Activated CD4-positive, alpha-beta T cell treated with anti-CD3 and anti-CD28 coated beads for 24 hours (primary cell): ENCODE results near the gene PSMA7.
"Not testable (repeated sequence)": the region's sequence is repeated elsewhere in the genome, so short reads cannot be mapped to it uniquely, and the experiment has no call there.

Source experiments
- DNase-seq, 2 donors: peaks; one replicate each; pipeline ENCODE4 v3.0.0-alpha.2; 2020; ENCODE audit warnings: low read depth in 2 of 2

The PSMA7 gene

DNA sequence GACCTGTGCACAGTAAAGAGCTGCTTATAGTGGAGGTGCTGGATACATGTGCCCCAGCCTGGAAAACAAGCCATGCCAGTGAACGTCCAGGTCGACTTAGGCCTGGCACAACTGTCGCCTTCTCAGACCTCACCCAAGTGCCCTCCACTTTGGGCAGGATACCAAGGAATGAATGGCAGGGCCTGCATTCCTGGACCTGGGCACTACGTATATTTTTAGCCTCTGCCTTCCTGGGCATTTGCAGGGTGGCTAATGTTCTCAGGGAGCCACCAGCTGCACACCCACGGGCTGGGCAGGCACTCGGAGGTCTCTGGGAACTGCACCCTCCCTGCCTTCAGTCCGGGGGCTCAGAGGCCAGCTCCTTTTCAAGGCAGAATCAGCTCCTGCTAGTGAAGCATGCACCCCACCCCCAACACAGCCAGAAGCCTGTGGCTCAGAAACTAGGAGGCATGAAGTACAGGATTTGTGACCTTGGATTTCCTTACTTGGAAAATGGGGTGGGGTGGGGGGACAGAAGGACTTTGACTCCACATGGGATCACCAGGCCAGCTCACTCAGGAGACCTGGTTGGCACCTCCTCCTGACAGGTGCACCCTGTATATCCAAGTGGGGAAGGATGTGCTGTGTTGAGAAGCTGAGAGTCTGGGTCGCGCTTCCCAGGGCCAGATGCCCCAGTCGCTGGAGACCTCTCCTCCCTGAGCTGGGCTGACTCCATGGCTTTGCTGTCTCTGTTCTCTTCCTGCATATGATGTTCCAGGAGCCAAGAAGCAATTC is 23.4 kb downstream of the PSMA7 start:
- DNase-seq = no peak

GRCh38 chr20:62119115-62119514 is 24.1 kb downstream of the PSMA7 start:
- DNase-seq = no peak

- no peak for DNase-seq
Observed at GRCh38 chr20:62118113-62119043, 24.8 kb downstream of the PSMA7 start.

GRCh38 chr20:62117658-62118057 is 25.5 kb downstream of the PSMA7 start:
- no peak for DNase-seq

DNA sequence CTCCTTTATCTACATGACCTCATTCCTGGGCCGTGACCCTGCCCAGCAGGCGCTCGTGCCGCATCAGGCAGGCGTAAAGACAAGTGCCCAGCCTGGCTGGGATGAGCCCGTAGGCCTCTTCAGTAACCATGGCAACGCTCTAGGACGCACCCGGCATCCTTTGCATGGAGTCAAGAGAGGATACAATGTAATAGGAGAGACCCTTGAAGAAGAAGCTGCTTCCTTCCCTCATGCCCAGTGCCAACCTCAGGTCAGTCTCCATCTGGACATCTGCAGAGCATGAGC is 25.9 kb downstream of the PSMA7 start:
- DNase-seq = no peak

GRCh38 chr20:62116558-62117361 is 26.4 kb downstream of the PSMA7 start:
- DNase-seq = no peak

GRCh38 chr20:62115800-62116407 is 27.3 kb downstream of the PSMA7 start:
- not testable (repeated sequence) for DNase-seq

DNA sequence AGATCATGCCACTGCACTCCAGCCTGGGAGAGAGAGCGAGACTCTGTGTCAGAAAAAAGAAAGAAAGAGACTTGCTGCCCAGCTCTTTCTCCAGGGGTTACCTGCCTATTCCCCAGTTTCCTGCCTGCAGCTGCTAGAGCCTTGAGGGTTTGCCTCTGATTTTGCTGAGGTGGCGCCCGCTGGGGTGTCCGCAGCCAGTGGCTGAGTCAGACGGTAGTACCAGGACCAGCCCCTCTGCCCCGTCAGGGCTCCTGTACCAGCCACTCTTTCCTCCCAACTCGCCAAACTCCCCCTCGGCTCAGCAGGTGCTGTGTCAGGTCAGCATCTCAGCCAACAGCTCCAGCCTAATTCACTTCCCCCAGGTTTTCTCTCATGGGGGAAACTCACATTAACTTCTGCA is 28.3 kb downstream of the PSMA7 start:
- DNase-seq = no peak

DNA sequence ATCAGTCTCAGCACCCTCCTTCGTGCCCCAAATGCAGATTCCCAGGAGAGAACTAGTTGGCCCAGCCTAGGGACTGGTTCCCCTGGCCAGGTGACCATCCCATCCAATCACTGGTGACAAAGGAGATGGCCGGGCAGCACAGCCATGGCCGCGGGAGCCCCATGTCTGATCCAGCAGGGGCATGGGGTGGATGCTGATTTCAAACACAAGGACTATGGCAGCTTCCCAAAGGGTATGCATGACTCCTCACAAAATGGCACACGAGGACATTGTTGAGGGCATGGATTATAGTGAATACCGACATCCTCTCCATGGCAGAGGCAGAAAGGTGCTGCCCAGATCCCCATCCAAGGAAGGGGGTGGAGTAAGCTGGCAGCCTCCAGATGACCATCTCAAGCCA is 30.8 kb downstream of the PSMA7 start:
- DNase-seq = no peak

DNA sequence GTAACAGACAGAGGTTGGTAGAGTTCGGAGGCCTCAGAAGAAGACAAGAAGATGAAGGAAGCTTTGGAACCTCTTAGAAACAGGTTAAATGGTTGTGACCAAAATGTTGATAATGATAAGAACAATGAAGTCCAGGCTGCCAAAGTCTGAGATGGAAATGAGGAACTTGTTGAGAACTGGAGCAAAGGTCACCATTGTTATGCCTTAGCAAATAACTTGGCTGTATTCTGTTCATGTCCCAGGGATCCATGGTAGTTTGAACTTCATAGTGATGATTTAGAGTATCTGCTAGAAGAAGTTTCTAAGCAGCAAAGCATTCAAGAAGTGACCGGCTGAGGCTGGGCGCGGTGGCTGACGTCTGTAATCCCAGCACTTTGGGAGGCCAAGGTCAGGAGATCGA is 32.0 kb downstream of the PSMA7 start:
- DNase-seq = no peak

GRCh38 chr20:62105592-62105991 is 37.6 kb downstream of the PSMA7 start:
- no peak for DNase-seq

- no peak for DNase-seq
Observed at GRCh38 chr20:62104791-62105345, 38.3 kb downstream of the PSMA7 start.

- no peak for DNase-seq
Observed at GRCh38 chr20:62104234-62104789, 38.9 kb downstream of the PSMA7 start.

DNA sequence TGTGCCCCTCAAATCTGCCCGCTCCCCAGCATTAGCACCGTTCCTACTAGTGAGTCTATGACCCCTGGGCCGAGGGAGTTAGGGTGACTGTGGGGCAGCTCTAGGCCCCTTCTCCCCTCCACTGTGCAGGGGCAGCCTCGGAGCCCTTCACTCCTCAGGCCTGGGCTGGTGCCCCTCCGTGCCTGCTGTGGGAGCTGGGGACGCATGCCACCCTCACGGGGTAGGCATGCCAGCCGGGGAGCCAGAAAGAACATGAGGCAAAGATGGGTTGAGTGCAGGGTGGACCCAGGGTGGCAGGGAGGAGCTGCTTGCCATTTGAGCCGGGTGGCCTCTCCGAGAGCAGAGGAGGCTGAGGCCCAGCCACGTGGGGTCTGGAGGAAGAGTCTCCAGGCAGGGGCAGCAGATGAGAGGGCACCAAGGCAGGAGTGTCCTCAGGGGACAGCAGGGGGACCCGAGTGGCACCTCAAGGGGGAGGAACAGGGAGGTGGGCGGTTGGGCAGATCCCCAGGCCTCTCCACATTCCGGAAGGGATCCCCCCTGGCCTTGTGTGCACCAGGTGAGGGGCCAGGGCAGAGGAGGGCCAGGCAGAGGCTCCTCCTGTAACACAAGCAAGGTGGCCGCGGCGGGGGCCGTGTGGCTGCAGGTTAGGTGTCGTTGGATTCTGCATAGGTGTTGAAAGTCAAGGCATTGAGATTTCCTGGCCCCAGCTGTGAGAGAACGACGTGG is 39.5 kb downstream of the PSMA7 start:
- no peak for DNase-seq

- DNase-seq = no peak
Observed at GRCh38 chr20:62101078-62101477, 42.1 kb downstream of the PSMA7 start.

DNA sequence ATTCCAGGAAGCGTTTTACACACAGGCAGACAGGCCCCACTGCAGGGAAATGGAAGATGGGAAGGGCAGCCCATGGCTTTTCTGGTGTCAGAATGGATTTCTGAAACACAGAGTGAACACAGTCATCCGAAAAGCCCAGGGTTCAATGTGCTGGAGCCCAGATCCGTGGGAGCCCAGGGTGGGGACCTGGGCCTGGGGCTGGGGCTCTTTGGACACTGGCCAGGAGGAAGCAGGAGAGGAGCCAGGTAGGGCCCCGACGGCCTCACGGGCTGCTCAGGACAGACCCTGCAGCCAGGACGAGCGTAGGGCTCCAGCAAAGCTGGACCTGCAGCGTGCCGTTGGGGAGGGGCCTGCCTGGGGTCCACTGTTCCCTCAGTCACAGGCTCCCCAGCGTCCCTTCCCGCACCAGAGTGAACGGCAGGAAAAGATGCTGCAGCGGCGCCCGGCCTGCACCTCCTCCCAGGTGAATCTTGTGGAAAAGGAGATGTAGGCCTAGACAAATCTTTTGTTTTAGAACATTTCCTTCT is 45.2 kb downstream of the PSMA7 start:
- no peak for DNase-seq

GRCh38 chr20:62096421-62097380 is 46.5 kb downstream of the PSMA7 start:
- no peak for DNase-seq

DNA sequence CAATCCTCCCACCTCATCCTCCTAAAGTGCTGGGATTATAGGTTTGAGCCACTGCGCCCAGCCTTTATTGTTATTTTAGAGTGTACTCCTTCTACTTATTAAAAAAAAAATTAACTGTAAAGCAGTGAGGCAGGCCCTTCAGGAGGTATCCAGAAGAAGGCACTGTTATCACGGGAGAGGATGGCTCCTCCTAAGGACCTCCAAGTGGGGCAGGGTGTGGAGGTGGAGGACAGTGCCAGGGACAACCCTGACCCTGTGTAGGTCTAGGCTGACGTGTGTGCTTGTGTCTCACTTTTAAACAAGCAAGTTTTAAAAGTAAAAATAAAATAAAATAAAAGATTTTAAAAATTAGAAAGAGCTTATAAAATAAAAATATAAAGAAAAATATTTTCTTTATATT is 53.8 kb downstream of the PSMA7 start:
- no peak for DNase-seq
